ENCODE data around the gene NLRC4.

- TF ChIP-seq MYC (IDR thresholded peaks at IDR 0.05; ENCODE audit: borderline replicate concordance, low read length), result no peak
- TF ChIP-seq CTCF (IDR thresholded peaks at IDR 0.05), result no peak
- TF ChIP-seq TP53 (CRISPR knock-in tag; IDR thresholded peaks at IDR 0.05), result no peak
- no peak for TF ChIP-seq MAX (IDR thresholded peaks at IDR 0.05)
- TF ChIP-seq CBX2 (IDR thresholded peaks at IDR 0.05; ENCODE audit: borderline replicate concordance, low read depth), result no peak
- no peak for TF ChIP-seq KDM1A (IDR thresholded peaks at IDR 0.05; ENCODE audit: low read depth)
- TF ChIP-seq CBX8 (IDR thresholded peaks at IDR 0.05), result no peak
- TF ChIP-seq EP300 (IDR thresholded peaks at IDR 0.05), result no peak
- no peak for TF ChIP-seq POLR2A (IDR thresholded peaks at IDR 0.05; ENCODE audit: low read length)
- TF ChIP-seq HMGXB4 (CRISPR knock-in tag; IDR thresholded peaks at IDR 0.05; ENCODE audit: borderline replicate concordance), result no peak
- no peak for TF ChIP-seq POLR2AphosphoS2 (conservative IDR thresholded peaks at IDR 0.05; ENCODE audit: low read length)
- no peak for TF ChIP-seq ZNF302 (CRISPR knock-in tag; IDR thresholded peaks at IDR 0.05)
- no peak for TF ChIP-seq RFX5 (IDR thresholded peaks at IDR 0.05)
- TF ChIP-seq ESRRA (IDR thresholded peaks at IDR 0.05; ENCODE audit: borderline replicate concordance, low read length), result no peak
Measured at GRCh38 chr2:32310577-32310976, 45.9 kb upstream of the NLRC4 start.
